GM12878 (cell line): ENCODE data around the gene STARD13. TPM values are rescaled to one million over a fixed set of nuclear protein-coding genes. Genes with fewer than 3 reads are reported as not detected.

Experiments used
- ATF3 ChIP-seq: IDR thresholded peaks from 2 replicates; pipeline ENCODE4 v1.6.1; 2011; ENCODE audit warnings: low read depth, mild to moderate bottlenecking, low read length, moderate library complexity, borderline replicate concordance; ENCODE audit errors: extremely low read depth
- ATF7 ChIP-seq: fragments of 450-650 bp; IDR thresholded peaks from 2 replicates; pipeline ENCODE4 v1.6.1; 2016; ENCODE audit warnings: low read depth, mild to moderate bottlenecking
- CHD2 ChIP-seq: IDR thresholded peaks from 2 replicates; pipeline ENCODE4 v1.6.1; 2011; ENCODE audit warnings: low read depth, low read length, improper control_type of control experiment, borderline replicate concordance
- CUX1 ChIP-seq: IDR thresholded peaks from 2 replicates; pipeline ENCODE4 v1.6.1; 2012; ENCODE audit warnings: improper control_type of control experiment, low read depth, low read length; ENCODE audit not compliant: insufficient replicate concordance
- FOS ChIP-seq: IDR thresholded peaks from 3 replicates; pipeline ENCODE4 v1.6.1; 2011; ENCODE audit warnings: borderline replicate concordance; ENCODE audit not compliant: insufficient read length; ENCODE audit errors: extremely low read depth
- HSF1 ChIP-seq: fragments of 150-350 bp; IDR thresholded peaks from 2 replicates; pipeline ENCODE4 v1.6.1; 2014; ENCODE audit warnings: mild to moderate bottlenecking, low read depth, low read length
- IRF4 ChIP-seq: IDR thresholded peaks from 2 replicates; pipeline ENCODE4 v1.6.1; 2011; ENCODE audit warnings: low read depth, low read length
- KAT2A ChIP-seq: conservative IDR thresholded peaks from 2 replicates; pipeline ENCODE4 v1.6.1; 2011; ENCODE audit warnings: low read depth, low read length; ENCODE audit not compliant: control insufficient read depth
- NRF1 ChIP-seq: conservative IDR thresholded peaks from 2 replicates; pipeline ENCODE4 v1.6.1; 2011; ENCODE audit warnings: mild to moderate bottlenecking, low read depth, low read length, improper control_type of control experiment
- RCOR1 ChIP-seq: conservative IDR thresholded peaks from 2 replicates; pipeline ENCODE4 v1.6.1; 2012; ENCODE audit warnings: low read depth, low read length, improper control_type of control experiment
- RELA ChIP-seq: fragments of 450-650 bp; IDR thresholded peaks from 2 replicates; pipeline ENCODE4 v1.8.0; 2014; ENCODE audit warnings: borderline replicate concordance; ENCODE audit not compliant: partially characterized antibody
- SKIL ChIP-seq: fragments of 450-650 bp; IDR thresholded peaks from 2 replicates; pipeline ENCODE4 v1.6.1; 2017; ENCODE audit warnings: mild to moderate bottlenecking, low read depth, inconsistent platforms; ENCODE audit not compliant: poor library complexity, severe bottlenecking
- SMAD1 ChIP-seq: fragments of 450-650 bp; IDR thresholded peaks from 2 replicates; pipeline ENCODE4 v1.6.1; 2018; ENCODE audit warnings: mild to moderate bottlenecking, low read depth; ENCODE audit not compliant: partially characterized antibody
- WRNIP1 ChIP-seq: IDR thresholded peaks from 2 replicates; pipeline ENCODE4 v1.6.1; 2011; ENCODE audit warnings: low read depth, low read length, improper control_type of control experiment, borderline replicate concordance
- polyA plus RNA-seq, 11 experiments: library from polyadenylated mRNA; depleted of rRNA in 4 of 11; unstranded in 6 of 11; stranded (reverse) in 5 of 11; fragments of >200 nt; fragmentation: Nextera tagmentation in 4 of 11; fragmentation: Illumina TruSeq in 1 of 11; extraction: Ambion mirVana in 4 of 11; extraction: Trizol in 1 of 11; gene quantifications; 1 replicate in 1 of 11; 2 replicates in 10 of 11; pipeline versions ENCODE4 v1.2.1 to v1.2.3, GENCODE V29; 2011 to 2016; ENCODE audit warnings: inconsistent platforms in 2 of 11, missing spikeins in 2 of 11, low read depth in 1 of 11
- total RNA-seq, 4 experiments: library from RNA; depleted of rRNA in 3 of 4; stranded (reverse); fragments of >200 nt in 3 of 4; fragmentation: Illumina TruSeq in 1 of 4; extraction: Trizol in 1 of 4; gene quantifications; 2 replicates each; pipeline versions ENCODE4 v1.2.1 to v1.2.3, GENCODE V29; 2013 to 2021

Gene STARD13
- total and polyA plus RNA-seq, 10 of the 15 experiments (the other 5 are each of a cell fraction or from before 2014, with no cell fraction given) = 4.0 to 41.6 (median 10.1) TPM

- TF ChIP-seq CUX1 (no peak), HSF1 (no peak), SKIL (no peak), ATF7 (no peak), IRF4 (no peak), SMAD1 (no peak), CHD2 (no peak), KAT2A (no peak), RCOR1 (no peak), RELA (no peak), FOS (no peak), NRF1 (no peak), ATF3 (no peak), WRNIP1 (no peak)
Measured at GRCh38 chr13:33218020-33218419, 67.5 kb downstream of the STARD13 start (continued).
